ENCODE data around the gene MCM7. TPM values are rescaled to one million over a fixed set of nuclear protein-coding genes. Genes with fewer than 3 reads are reported as not detected.

MCM7 gene
- total and polyA plus RNA-seq, 10 of the 15 experiments (the other 5 are each of a cell fraction or from before 2014, with no cell fraction given), result 183 to 383 (median 244) TPM

DNA sequence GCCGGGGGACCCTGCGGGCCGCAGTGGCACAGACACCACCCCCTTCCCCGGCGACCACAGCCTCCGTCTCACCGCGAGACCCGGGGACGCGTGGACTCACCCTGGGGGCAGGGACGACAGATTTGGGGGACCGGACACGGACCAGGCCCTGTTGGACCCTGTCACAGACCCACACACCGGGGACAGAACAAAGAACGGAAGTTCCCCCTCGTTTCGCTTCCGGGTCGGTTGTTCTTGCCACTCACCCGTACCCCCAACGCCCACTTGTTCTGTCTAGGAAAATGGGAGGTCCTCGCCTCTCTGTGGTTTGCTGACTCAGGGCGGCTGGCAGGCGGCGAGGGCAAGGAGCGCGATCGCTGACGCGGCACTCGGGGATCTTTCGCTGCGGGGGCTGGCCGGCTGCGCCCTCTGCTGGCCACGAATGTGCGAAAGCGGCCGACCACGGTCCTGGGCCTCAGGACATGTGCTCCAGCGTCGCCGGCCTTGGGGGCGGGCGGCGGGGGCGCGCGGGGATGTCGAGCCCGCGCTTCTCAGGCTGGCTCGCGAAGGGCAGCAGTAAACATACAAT, 19.6 kb downstream of the MCM7 start, which contains the start of gene ZNF3:
TSS of gene ZNF3 (minus strand) at position 189 of the 568 bp plus-strand sequence. CDS start 4,366 bp downstream, outside the sequence.
- ATAC-seq, result peak; percentile 90
- no peaks in the 10 kb centered on the region for H3K27me3 ChIP-seq (replicated peaks in 1 of 2; ENCODE audit: control insufficient read depth in 2 of 2, insufficient read depth in 2 of 2, low read length in 1 of 2)
- peaks cover 41% of the 10 kb centered on the region for H3K79me2 ChIP-seq (ENCODE audit: control insufficient read depth, insufficient read depth, low read length)
- H3K4me1 ChIP-seq (ENCODE audit: control insufficient read depth, insufficient read depth, low read length), result peaks cover 4% of the 10 kb centered on the region
- peak within 1 kb of the TSS; percentile 85 for H2AFZ ChIP-seq (ENCODE audit: control insufficient read depth, low read depth, low read length)
- H3K27ac ChIP-seq (ENCODE audit: control insufficient read depth, insufficient read depth), result peak within 1 kb of the TSS; percentile 89
- RAD21 ChIA-PET (ENCODE audit: unreplicated experiment), result interaction anchor here (0.9 to 1.4 kb wide), 9 partner anchors 10 to 397 kb away, joined by 3 to 23 read pairs (median 4); partner anchors contain the start of genes AP4M1, MCM7, TRIM4 and TSC22D4
- POLR2A ChIA-PET, result interaction anchor here (1.0 to 1.6 kb wide), 6 partner anchors 12 to 39 kb away, joined by 3 to 15 read pairs (median 4); partner anchors contain the start of genes AP4M1, MCM7 and ZSCAN21
- intact Hi-C loops (cut with micrococcal nuclease; ENCODE audit: unreplicated experiment), result loop anchor here (1.0 to 10.0 kb wide), 6 partner anchors 20 to 167 kb away; partner anchors contain the start of genes AP4M1, LAMTOR4, MBLAC1 and MCM7
- SMC1A ChIA-PET (ENCODE audit: uncharacterized antibody, unreplicated experiment), result interaction anchor here (1.0 to 1.6 kb wide), 9 partner anchors 19 to 168 kb away, joined by 3 to 11 read pairs (median 4); partner anchors contain the start of genes AP4M1, LAMTOR4 and MCM7
- peak within 1 kb of the TSS; percentile 88 for H3K4me3 ChIP-seq
- H4K20me1 ChIP-seq (ENCODE audit: control insufficient read depth, insufficient read depth), result no peaks in the 10 kb centered on the region
- in situ Hi-C loops (cut with MboI), result no loop called here
- peaks cover 0 to 5% of the 10 kb centered on the region in 2 experiments; a peak in 3 of 4 replicates for H3K36me3 ChIP-seq (ENCODE audit: control insufficient read depth in 2 of 2, insufficient read depth in 2 of 2, low read length in 1 of 2)
- peak; percentile 100 for FAIRE-seq
- no peaks in the 10 kb centered on the region; the same call in 2 of the 3 replicates for H3K9me3 ChIP-seq (replicated peaks; ENCODE audit: control insufficient read depth, insufficient read depth, low read length)
- H3K9ac ChIP-seq (ENCODE audit: control insufficient read depth, insufficient read depth, low read length), result peak within 1 kb of the TSS; percentile 94
- H3K4me2 ChIP-seq (ENCODE audit: control insufficient read depth, insufficient read depth), result peak within 1 kb of the TSS; percentile 84
- BruUV-seq (replicated peaks), result no TSS peak
- CTCF ChIA-PET, result interaction anchor here (1.0 to 1.4 kb wide), 13 partner anchors 10 to 168 kb away, joined by 3 to 15 read pairs (median 4); partner anchors contain the start of genes MBLAC1 and ZKSCAN1
- peak; percentile 97 for DNase-seq (ENCODE audit: low read depth, low spot score)
- under 1% methylated on average over 54 of the region's 55 CpGs for WGBS (ENCODE audit: insufficient coverage, insufficient replicate concordance, low lambda C conversion rate, missing lambda C conversion rate)
- TF ChIP-seq ETV6 (conservative IDR thresholded peaks at IDR 0.05 in 1 of 2, IDR thresholded peaks at IDR 0.05 in 1 of 2; ENCODE audit: borderline replicate concordance in 1 of 2, low read depth in 1 of 2) (peak in 1 of 2 experiments; percentile 60; a peak in 1 of 4 replicates), BCL11A (IDR thresholded peaks at IDR 0.05; ENCODE audit: low read depth, low read length) (0 out of 2 replicates have a peak, but pooled peaks have one; percentile 11), TCF12 (IDR thresholded peaks at IDR 0.05; ENCODE audit: low read depth, low read length) (peak; percentile 69), CREB1 (IDR thresholded peaks at IDR 0.05; ENCODE audit: low read depth) (peak; percentile 85), NBN (IDR thresholded peaks at IDR 0.05) (peak; percentile 89), MEF2B (IDR thresholded peaks at IDR 0.05; ENCODE audit: partially characterized antibody, poor library complexity, severe bottlenecking) (peak; percentile 18), ZBED1 (IDR thresholded peaks at IDR 0.05; ENCODE audit: borderline replicate concordance) (peak; percentile 48; the same call in 1 of the 2 replicates), IKZF1 (conservative IDR thresholded peaks at IDR 0.05) (peak; percentile 91), RUNX3 (IDR thresholded peaks at IDR 0.05; ENCODE audit: low read length) (peak; percentile 92)
- TF ChIP-seq, protein P1, sequence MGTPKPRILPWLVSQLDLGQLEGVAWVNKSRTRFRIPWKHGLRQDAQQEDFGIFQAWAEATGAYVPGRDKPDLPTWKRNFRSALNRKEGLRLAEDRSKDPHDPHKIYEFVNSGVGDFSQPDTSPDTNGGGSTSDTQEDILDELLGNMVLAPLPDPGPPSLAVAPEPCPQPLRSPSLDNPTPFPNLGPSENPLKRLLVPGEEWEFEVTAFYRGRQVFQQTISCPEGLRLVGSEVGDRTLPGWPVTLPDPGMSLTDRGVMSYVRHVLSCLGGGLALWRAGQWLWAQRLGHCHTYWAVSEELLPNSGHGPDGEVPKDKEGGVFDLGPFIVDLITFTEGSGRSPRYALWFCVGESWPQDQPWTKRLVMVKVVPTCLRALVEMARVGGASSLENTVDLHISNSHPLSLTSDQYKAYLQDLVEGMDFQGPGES (IDR thresholded peaks at IDR 0.05), result peak; percentile 13; the same call in 1 of the 2 replicates
- TF ChIP-seq, protein P2, sequence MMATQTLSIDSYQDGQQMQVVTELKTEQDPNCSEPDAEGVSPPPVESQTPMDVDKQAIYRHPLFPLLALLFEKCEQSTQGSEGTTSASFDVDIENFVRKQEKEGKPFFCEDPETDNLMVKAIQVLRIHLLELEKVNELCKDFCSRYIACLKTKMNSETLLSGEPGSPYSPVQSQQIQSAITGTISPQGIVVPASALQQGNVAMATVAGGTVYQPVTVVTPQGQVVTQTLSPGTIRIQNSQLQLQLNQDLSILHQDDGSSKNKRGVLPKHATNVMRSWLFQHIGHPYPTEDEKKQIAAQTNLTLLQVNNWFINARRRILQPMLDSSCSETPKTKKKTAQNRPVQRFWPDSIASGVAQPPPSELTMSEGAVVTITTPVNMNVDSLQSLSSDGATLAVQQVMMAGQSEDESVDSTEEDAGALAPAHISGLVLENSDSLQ (IDR thresholded peaks at IDR 0.05), result peak; percentile 95
- TF ChIP-seq, protein P3, sequence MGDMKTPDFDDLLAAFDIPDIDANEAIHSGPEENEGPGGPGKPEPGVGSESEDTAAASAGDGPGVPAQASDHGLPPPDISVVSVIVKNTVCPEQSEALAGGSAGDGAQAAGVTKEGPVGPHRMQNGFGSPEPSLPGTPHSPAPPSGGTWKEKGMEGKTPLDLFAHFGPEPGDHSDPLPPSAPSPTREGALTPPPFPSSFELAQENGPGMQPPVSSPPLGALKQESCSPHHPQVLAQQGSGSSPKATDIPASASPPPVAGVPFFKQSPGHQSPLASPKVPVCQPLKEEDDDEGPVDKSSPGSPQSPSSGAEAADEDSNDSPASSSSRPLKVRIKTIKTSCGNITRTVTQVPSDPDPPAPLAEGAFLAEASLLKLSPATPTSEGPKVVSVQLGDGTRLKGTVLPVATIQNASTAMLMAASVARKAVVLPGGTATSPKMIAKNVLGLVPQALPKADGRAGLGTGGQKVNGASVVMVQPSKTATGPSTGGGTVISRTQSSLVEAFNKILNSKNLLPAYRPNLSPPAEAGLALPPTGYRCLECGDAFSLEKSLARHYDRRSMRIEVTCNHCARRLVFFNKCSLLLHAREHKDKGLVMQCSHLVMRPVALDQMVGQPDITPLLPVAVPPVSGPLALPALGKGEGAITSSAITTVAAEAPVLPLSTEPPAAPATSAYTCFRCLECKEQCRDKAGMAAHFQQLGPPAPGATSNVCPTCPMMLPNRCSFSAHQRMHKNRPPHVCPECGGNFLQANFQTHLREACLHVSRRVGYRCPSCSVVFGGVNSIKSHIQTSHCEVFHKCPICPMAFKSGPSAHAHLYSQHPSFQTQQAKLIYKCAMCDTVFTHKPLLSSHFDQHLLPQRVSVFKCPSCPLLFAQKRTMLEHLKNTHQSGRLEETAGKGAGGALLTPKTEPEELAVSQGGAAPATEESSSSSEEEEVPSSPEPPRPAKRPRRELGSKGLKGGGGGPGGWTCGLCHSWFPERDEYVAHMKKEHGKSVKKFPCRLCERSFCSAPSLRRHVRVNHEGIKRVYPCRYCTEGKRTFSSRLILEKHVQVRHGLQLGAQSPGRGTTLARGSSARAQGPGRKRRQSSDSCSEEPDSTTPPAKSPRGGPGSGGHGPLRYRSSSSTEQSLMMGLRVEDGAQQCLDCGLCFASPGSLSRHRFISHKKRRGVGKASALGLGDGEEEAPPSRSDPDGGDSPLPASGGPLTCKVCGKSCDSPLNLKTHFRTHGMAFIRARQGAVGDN (IDR thresholded peaks at IDR 0.05), result peak; percentile 86
- TF ChIP-seq, protein P4, sequence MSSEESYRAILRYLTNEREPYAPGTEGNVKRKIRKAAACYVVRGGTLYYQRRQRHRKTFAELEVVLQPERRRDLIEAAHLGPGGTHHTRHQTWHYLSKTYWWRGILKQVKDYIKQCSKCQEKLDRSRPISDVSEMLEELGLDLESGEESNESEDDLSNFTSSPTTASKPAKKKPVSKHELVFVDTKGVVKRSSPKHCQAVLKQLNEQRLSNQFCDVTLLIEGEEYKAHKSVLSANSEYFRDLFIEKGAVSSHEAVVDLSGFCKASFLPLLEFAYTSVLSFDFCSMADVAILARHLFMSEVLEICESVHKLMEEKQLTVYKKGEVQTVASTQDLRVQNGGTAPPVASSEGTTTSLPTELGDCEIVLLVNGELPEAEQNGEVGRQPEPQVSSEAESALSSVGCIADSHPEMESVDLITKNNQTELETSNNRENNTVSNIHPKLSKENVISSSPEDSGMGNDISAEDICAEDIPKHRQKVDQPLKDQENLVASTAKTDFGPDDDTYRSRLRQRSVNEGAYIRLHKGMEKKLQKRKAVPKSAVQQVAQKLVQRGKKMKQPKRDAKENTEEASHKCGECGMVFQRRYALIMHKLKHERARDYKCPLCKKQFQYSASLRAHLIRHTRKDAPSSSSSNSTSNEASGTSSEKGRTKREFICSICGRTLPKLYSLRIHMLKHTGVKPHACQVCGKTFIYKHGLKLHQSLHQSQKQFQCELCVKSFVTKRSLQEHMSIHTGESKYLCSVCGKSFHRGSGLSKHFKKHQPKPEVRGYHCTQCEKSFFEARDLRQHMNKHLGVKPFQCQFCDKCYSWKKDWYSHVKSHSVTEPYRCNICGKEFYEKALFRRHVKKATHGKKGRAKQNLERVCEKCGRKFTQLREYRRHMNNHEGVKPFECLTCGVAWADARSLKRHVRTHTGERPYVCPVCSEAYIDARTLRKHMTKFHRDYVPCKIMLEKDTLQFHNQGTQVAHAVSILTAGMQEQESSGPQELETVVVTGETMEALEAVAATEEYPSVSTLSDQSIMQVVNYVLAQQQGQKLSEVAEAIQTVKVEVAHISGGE (CRISPR knock-in tag; IDR thresholded peaks at IDR 0.05), result peak; percentile 74
